M059J (cell line): Measurements from ENCODE around the gene VARS1. TPM values are rescaled to one million over a fixed set of nuclear protein-coding genes. Genes with fewer than 3 reads are reported as not detected.
"Not testable (repeated sequence)": the region's sequence is repeated elsewhere in the genome, so short reads cannot be mapped to it uniquely, and the experiment has no call there.

ENCODE experiments used
- DNase-seq: peaks from one replicate; pipeline ENCODE4 v3.0.0-alpha.2; 2012; ENCODE audit warnings: low read depth
- total RNA-seq: library from RNA; depleted of rRNA; stranded (reverse); fragments of >200 nt; shearing (Covaris generic); gene quantifications from 2 replicates; pipeline ENCODE4 v1.2.3, GENCODE V29; 2014; rRNA removed

Gene VARS1
- total RNA-seq: 33.1 and 51.2 TPM in 2 replicates

GRCh38 chr6:31795616-31796298, at the start of gene VARS1:
TSS of gene VARS1 (minus strand) at chr6:31795752. CDS start at chr6:31795217, 535 bp downstream.
- peak; percentile 92 for DNase-seq

DNA sequence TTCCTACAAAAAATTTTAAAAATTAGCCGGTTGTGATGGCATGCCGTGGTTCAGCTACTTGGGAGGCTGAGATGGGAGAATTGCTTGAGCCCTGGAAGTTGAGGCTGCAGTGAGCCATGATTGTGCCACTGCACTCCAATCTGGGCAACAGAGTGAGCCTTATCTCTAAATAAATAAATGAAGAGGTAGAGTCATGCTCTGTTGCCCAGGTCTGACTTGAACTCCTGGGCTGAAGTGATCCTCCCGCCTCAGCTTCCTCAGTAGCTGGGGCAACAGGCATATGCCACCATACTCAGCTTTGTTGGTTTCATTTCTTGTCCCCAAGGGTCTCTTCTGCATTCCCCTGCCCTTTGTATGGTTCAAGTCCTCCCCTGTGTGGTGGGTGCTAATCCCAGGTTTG, 49.0 kb upstream of the VARS1 start:
- DNase-seq: no peak

DNA sequence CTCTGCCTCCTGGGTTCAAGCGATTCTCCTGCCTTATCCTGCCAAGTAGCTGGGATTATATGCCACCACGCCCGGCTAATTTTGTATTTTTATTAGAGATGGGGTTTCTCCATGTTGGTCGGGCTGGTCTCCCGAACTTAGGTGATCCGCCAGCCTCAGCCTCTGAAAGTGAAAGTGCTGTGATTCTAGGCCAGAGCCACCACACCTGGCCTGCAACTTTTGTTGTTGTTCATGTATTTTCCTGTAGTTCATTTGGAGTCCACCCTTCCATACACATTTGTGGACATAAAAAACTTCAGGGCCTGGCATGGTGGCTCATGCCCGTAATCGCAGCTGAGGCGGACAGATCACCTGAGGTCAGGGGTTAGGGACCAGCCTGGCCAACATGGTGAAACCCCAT, 46.5 kb upstream of the VARS1 start:
- DNase-seq: peak; percentile 36

- DNase-seq: not testable (repeated sequence)
Measured at GRCh38 chr6:31839779-31840126, 44.2 kb upstream of the VARS1 start.

- no peak for DNase-seq
Measured at GRCh38 chr6:31838968-31839367, 43.4 kb upstream of the VARS1 start.

DNA sequence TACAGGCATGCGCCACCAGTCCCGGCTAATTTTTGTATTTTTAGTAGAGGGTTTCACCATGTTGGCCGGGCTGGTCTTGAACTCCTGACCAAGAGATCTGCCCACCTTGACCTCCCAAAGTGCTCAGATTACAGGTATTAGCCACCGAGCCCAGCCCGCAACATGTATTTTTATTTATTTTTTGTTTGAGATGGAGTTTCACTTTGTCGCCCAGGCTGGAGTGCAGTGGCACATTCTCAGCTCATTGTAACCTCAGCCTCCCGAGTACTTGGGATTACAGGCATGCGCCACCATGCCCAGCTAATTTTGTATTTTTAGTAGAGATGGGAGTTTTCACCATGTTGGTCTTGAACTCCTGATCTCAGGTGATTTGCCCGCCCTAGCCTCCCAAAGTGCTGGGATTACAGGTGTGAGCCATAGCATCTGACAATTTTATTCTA, 42.6 kb upstream of the VARS1 start:
- DNase-seq: not testable (repeated sequence)

DNA sequence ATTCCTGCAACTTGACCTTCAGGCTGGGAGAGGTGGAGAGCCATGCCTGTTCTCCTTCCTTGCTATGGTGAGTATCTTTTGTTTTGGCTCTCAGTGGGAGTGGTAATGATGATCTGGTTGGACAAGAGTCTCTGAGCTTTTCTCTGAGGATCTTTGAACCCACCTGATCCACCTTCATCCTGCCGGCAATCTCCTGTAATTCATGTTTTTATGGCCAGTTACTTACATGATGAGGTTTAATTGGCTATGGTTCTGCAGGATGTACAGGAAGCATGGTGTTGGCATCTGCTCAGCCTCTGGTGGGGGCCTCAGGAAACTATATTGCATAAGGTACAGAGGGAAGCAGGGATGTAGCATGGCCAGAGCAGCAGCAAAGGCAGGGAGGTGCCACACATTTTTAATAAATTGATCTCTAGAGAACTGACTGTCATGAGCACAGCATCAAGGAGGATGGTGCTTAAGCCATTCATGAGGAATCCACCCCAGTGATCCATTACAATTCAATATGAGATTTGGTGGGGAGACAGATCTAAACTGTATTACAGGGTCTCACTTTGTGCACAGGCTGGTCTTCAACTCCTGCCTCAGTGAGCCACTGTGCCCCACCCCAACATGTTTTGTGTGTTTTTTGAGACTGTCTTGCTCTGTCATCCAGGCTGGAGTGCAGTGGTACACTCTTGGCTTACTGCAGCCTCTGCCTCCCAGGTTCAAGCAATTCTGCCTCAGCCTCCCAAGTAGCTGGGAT, 42.0 kb upstream of the VARS1 start:
- DNase-seq: no peak

- DNase-seq: peak; percentile 45
Measured at GRCh38 chr6:31836474-31837368, 41.2 kb upstream of the VARS1 start.

DNA sequence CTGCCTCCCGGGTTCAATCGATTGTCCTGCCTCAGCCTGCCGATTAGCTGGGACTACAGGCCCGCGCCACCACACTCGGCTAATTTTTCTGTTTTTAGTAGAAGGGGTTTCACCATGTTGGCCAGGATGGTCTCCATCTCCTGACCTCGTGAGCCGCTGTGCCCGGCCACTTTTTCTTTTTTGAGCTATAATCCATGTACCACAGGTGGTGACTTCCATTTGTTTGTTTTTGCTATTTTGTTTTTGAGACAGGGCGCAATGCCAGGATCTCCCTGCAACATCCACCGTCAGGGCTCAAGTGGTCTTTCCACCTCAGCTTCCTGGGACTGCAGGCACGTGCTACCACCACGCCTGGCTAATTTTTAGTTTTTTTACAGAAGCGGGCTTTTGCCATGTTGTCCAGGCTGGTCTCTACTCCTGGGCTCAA, 40.5 kb upstream of the VARS1 start:
- DNase-seq: no peak

DNA sequence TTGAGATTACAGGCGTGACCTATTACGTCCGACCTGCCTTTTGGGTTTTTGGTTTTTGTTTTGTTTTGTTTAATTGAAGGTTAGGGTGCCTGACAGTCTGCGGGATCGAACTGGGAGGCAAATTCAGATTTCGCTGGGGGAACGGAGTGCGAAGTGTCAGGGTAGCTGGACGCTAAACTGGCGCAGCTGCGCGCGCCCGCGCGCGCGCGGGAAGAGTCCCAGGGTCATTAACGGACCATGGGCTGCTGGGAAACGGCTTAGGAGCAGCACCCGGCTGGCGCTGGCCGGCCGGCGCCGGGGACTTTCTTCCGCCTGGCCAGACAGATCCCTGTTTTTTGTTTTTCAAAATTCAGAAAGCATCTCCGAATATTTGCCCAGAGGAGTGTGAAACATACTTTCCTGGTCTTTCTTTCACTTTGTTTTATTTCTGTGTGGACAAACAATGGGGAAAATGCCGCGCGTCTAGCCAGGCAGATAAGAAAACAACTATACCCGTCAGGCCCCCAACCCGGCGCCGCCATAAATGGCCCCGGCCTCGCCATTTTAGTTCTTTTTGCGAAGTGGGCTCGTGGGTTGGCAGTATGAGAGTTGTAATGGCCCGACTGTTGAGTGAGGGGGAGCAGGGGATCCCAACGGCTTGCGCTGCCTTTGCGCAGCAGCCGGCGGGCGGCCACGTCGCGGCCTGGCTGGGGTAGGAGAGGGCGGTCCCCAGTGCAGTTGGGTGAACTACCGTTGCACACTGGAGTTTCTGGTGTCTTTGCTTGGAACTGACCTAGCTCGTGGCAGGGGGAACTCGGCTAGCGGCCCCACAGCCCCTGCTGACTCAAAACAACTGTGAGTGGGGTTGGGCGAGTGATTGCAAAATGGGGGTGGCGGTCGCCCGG, 39.1 kb upstream of the VARS1 start:
- DNase-seq: peak; percentile 92

DNA sequence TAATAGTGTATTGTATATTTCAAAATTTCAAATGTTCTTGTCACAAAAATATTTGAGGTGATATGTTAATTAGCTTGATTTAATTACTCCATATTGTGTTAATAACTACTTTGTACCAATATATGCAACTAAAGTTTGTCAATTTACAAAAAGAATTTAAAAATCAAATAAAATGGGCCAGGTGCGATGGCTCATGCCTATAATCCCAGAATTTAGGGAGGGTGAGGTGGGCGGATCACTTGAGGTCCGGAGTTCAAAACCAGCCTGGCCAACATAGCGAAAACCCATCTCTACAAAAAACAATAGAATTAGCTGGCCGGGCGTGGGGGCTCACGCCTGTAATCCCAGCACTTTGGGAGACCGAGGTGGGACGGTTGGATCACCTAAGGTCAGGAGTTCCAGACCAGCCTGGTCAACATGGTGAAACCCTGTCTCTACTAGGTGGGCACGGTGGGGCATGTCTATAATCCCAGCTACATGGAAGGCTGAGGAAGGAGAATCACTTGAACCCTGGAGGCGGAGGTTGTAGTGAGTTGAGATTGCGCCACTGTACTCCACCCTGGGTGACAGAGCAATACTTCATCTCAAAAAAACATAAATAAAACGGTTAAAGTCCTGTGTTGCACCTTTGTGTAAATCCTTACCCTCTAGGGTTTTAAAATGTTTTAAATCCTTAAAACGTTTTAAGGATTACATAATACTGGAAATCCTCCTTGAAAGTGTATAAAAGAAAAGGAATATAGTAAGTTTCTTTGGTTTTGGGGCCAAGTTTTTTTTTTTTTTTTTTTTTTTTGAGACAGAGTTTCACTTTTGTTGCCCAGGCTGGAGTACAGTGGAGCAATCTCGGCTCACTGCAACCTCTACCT, 36.0 kb upstream of the VARS1 start:
- DNase-seq: peak; percentile 15

- no peak for DNase-seq
Measured at GRCh38 chr6:31830886-31831335, 35.4 kb upstream of the VARS1 start.

- peak; percentile 69 for DNase-seq
Measured at GRCh38 chr6:31829633-31830283, 34.2 kb upstream of the VARS1 start.

DNA sequence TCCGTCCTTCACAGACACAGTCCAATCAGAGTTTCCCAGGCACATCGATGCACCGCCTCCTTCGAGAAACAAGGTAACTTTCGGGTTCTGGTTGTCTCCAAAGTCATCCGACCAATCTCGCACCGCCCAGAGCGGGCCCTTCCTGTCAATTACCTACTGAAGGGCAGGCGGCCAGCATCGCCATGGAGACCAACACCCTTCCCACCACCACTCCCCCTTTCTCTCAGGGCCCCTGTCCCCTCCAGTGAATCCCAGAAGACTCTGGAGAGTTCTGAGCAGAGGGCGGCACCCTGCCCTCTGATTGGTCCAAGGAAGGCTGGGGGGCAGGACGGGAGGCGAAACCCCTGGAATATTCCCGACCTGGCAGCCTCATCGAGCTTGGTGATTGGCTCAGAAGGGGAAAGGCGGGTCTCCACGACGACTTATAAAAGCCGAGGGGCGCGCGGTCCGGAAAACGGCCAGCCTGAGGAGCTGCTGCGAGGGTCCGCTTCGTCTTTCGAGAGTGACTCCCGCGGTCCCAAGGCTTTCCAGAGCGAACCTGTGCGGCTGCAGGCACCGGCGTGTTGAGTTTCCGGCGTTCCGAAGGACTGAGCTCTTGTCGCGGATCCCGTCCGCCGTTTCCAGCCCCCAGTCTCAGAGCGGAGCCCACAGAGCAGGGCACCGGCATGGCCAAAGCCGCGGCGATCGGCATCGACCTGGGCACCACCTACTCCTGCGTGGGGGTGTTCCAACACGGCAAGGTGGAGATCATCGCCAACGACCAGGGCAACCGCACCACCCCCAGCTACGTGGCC, 31.9 kb upstream of the VARS1 start, which contains the start of gene HSPA1B:
Gene HSPA1B (plus strand): TSS at position 453 of the 794 bp plus-strand sequence. CDS start 213 bp downstream, at position 666.
- DNase-seq: peak; percentile 100

DNA sequence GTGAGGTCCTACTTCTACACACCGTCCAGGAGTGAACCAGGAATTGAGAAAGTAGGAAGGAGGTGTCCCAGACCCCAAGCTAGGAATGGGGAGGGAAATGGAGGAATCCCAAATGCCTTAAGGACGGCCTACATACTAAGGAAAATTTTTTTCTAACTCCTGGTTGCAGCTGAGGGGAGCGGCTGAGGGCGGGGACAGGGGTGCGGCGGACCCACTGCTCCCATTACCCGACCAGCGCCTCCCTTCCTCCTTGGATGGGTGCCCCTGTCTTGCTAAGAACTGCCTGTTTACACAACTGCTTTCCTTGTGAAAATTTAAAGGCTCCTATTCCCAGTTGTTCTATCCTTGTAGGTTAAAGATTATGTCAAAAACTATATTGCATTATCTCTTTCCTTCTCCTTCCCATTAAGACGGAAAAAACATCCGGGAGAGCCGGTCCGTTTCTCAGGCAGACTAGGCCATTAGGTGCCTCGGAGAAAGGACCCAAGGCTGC, 31.3 kb upstream of the VARS1 start:
- DNase-seq: peak; percentile 93

GRCh38 chr6:31825553-31825952, 30.0 kb upstream of the VARS1 start:
- peak; percentile 15 for DNase-seq

DNA sequence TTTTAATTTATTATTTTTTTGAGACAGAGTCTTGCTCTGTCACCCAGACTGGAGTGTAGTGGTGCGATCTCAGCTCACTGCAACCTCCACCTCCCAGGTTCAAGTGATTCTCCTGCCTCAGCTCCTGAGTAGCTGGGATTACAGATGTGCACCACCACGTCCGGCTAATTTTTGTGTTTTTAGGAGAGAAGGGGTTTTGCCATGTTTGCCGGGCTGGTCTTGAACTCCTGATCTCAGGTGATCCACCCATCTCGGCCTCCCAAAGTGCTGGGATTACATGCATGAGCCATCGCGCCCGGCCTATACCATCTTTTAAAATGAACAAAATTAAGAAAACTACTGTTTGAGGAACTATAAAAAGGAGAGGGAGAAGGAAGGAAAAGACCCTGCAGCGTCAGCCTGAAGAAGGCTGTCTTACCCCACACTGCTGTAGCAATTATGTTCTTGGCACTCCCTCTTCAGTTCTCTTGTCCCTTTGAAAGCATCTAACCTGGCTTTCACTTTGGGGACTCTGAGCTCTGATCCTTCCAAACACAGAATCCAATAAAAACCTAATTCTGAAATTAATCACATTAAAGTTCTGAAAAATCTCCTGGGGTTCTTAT, 28.1 kb upstream of the VARS1 start:
- DNase-seq: not testable (repeated sequence)
